HG03039 (cell line): ENCODE data around the gene SYVN1.
"Not testable (repeated sequence)": the region's sequence is repeated elsewhere in the genome, so short reads cannot be mapped to it uniquely, and the experiment has no call there.

Experiments used
- ATAC-seq: cut with Tn5 transposase; IDR thresholded peaks from one replicate; pipeline ENCODE4 v1.9.1; 2021; ENCODE audit warnings: mild to moderate bottlenecking, moderate library complexity; ENCODE audit not compliant: unreplicated experiment

The SYVN1 gene

DNA sequence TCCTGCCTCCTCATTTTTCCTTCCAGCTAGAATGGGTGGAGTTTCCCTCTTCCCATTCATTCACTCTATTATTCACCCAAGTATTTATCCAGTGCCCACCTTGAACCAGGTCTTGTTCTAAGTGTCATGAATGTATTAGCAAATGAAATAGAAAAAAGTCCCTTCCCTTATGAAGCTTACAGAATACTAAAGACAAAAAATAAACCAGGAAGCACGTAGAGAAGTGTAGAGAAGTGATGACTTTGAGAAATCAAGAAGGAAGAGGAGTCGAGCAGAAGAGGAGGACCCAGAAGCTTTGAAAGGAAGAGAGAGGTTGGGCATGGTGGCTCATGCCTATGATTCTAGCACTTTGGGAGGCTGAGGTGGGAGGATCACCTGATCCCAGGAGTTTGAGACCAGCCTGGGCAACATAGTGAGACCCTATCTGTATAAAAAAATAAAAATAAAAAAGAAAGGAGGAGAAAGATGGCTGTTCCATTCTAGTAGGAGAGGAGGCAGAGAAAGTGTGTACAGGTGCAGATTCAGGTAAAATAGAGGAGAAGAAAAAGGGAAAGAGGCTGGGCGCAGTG is 17.1 kb upstream of the SYVN1 start:
- ATAC-seq: no peak

DNA sequence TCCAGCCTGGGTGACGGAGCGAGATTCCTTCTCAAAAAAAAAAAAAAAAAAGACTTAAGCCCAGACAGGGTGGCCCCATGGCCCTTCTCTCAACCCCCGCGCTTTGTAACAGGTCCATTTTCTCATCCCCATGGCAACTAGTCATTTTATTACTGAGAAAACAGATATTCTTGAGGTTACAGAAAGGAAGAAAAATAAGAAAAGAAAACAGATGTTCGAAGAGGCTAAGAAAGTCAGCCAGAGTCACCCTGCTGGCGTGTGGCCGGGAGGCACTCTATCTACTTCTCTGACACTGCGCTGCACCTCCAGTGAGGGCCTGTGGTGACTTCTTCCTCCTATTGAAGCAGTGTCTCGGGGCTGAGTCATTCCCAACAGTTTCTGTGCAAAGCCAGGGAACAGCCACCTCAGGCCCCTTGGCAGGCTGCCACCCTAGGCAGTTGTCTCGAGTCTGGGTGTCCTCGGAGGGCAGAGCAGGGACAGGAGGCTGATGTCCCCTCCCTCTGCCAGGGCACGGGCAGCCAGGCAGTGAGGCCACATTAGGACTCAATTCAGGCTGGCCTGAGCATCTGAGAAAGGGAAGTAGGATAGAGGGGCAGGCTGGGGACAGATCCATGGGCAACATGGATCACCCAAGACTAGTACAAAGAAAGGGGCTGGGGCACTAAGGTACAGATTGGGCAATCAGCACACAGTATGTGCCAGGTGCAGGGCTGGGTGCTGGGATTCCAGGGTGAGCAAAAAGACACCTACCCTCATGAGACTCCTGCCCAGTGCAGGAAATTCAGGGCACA is 16.4 kb upstream of the SYVN1 start:
- ATAC-seq: no peak

DNA sequence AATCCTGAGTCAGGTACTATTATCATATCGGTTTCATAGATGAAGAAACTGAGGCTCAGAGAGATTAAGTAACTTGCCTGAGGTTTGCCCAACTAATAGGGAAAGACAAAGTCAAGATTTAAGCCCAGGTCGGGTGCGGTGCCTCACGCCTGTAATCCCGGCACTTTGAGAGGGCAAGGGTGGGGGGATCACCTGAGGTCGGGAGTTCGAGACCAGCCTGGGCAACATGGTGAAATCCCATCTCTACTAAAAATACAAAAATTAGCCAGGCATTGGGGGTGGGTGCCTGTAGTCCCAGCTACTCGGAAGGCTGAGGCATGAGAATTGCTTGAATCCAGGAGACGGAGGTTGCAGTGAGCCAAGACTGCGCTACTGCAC is 15.8 kb upstream of the SYVN1 start:
- ATAC-seq: not testable (repeated sequence)

DNA sequence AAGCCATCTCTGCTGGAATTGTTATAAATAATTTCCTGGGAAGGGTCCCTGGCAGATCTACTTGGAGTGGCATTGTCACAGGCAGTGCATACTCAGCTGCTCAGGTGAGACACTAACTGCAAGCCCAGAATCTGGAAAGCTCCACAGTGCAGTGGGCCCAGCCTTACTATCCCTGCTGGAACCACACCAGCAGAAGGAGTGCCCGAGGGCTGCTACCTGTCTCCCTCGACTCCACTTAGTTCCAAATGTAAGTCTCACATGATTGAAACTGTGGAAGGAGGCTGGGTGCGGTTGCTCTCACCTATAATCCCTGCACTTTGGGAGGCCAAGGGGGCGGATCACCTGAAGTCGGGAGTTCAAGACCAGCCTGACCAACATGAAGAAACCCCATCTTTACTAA is 14.3 kb upstream of the SYVN1 start:
- no peak for ATAC-seq

DNA sequence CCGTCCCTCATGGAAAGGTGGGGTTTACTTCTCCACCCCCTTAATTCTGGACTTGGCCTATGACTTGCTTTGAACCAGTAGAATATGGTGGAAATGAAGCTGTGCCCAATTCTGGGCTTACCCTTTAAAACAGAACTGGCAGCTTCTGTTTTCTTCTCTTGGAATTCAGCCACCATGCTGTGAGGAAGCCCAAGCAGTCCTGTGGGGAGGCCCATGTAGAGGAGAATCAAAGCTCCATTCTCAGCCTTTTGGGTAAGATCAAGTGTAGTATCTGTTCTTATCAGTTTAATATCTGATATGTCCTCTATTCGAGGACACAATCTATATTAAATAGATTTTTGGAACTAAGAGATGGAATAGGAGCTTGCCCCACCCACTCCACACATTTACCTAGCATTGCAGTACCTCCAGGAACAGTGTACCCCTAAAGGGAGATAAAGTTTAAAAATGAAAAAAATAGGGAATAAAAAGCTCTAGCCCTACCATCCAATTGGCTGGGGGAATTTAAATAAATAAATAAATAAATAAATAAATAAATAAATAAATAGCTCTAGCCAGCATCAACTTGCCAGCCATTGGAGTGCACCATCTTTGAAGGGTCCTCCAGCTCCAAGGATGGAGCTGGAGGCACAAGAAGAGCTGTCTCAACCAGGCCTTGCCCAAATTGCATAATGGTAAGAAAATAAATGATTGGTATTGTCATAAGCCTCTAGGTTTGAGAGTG is 13.2 kb upstream of the SYVN1 start:
- ATAC-seq: no peak

DNA sequence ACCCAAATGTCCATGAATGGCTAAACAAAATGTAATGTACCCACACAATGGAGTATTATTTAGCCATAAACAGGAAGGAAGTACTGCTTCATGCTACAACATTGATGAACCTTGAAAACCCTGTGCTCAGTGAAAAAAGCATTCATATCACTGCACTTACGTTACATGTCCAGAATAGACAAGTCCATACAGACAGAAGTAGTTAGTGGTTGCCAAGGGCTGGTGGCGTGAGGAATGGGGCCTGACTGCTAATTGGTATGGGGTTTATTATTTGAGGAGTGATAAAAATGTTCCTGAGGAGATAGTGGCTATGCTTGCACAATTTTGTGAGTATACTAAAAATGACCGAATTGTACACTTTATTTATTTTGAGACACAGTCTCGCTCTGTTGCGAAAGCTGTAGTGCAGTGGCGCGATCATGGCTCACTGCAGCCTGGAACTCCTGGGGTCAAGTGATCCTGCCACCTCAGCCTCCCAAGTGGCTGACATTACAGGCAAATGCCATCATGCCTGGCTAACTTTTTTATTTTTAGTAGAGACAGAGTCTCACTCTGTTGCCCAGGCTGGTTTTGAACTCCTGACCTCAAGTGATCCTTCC is 7.7 kb upstream of the SYVN1 start:
- ATAC-seq: no peak

DNA sequence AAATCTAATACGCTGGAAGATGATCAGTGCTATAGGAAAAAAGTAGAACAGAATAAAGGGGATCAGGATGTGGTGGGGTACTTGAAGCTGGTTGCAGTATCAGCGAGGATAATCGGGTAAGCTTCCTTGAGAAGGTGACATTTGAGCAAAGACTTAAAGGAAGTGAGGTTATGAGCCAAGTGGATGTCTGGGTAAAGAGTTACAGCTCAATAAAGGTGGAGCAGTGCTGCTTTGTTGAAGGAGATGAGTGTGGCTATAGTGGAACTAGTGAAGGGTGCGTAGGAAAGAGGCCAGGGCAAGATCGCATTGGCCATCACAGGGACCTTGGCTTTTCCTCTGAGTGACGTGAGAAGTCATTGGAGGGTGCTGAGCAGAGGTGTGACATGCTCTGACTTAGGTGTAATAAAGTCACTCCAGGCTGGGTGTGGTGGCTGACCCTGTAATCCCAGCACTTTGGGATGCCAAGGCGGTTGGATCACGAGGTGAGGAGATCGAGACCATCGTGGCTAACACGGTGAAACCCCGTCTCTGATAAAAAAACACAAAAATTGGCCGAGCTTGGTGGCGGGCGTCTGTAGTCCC is 2.3 kb upstream of the SYVN1 start:
- no peak for ATAC-seq

DNA sequence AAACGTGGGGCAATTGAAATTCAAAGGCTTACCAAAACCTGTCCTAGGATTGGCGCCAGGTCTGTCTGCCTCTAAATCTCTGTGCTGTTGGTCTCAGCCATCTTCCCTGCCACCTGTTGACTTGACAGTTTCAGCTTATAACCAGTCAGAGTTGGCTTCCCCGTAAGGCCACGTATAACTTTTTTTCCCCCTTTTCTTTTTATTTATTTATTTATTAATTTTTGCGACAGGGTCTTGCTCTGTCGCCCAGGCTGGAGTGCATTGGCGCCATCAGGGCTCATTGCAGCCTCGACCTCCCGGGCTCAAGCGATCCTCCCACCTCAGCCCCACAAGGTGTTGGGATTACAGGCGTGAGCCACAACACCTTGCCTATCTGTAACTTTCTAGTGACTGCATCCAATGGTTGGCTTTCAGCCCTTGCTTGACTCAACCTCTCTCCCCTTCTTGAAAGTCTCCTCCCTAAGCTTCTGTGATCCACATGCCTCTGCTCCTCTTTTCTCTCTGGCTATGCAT is 1.4 kb upstream of the SYVN1 start:
- no peak for ATAC-seq

DNA sequence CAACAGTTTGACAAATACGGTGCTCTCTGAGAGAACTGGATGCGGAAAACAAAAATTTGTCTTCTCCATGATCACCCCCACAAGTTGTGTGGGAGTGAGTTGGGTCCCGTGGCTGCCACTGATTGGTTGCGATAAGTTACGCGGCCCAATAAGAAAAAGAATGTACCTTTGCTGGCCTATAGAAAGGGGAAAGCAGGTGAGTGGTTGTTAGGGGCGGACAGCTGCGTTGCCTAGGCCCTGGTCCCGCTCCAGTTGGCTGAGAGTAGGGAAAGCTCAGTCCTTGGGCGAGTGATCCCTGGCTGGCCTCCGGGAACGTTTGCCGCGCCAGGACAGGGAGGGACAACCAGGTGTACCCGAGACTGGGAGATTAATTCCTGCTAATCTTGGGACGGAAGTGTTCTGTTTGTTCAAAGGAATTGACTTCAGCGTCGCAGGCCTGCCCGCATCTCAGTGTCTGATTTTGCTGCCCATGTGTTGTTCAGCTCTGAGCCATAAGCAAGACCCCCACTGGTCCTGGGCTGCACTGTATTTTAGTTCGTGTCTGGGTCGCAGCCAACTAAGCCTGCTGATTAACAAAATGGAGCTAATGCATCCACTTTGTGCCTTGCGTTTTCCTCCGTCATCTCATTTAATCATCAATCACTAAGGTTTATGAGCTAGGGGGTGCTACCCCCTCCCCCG is 773 bp upstream of the SYVN1 start:
- peak; percentile 52 for ATAC-seq

DNA sequence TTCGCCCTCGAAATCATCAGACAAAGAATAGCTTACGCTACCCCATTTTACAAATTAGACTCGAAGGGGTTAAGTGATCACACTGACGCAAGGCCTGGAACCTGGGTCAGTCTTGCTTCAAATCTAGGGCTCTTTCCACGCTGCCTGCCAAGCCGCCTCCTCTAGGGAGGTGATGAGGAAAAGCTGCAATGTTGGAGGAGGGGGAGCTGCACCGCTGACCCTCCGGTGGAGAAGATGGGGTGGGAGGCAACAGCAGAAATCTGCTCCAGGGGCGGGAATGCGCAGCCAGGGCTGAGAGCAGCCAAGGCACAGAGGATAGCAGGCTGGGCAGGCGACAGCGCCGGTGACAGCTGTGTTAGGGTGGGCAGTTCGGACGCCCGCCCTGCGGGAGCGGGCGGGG is 595 bp downstream of the SYVN1 start:
- no peak for ATAC-seq

DNA sequence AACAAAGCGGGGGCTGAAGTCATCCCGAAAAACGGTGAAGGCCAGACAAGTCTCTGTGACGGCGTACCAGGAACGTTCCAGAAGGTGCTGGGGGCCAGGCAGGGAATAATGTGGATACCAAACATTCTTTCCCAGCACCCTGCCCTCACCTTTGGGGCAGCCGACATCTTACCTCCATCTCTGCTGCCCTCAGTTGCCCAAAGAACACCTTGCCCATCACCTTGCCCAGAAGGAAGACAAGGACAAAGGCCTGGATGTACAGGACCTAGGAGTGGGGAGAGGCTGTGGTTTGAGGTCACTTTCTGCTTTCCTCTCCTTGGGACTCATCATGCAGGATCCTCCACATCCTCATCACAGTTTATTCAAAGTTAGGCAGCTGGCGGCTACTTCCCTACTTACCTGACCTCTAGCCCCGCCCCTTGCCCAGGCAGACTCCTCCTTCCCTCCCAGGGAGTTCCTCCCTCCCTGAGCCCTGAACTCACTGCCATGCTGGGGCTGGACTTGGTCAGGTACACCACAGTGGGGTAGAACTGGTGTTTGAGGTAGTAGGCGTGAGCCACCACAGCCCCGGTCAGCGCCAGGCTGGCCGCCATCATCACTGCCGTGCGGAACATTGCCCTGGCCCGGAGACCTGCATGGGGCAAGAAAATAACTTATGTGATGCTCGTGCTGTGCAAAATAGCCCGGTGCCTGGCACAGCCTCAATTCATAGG is 1.2 kb downstream of the SYVN1 start:
- ATAC-seq: no peak

DNA sequence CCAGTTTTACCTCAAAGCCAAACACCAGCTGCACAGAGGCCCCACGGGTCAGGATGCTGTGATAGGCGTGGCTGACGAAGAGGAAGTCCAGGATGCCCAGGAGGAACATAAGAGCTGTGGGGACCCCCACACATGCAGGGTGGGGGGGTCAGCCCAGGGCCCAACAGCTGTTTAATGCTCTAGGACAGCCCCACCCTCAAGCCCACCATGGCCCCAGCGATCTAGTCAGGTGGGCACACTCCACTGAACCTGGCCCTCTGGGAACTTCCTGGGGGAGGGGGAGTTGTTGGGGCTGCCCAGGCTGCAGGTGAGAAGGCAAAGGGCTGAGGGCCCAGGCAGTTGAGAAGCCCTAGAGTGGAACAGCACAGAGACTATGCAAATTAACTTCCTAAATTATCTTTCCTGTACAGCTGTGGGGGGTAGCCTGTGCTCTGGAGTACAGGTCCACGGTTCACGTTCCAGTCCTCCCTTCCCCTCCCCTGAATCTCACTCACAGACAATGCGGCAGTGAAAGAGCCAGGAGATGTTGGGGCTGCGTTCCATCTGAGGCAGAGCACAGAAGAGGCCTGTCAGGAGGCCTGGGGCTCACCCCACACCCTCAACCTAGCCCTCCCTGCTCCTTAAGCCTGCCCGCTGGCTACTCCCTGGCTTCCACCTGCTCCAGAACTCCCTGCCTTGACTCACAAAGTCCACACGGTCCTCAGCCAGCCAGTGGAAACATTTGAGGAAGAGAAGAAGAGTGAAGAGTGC is 1.9 kb downstream of the SYVN1 start:
- no peak for ATAC-seq

DNA sequence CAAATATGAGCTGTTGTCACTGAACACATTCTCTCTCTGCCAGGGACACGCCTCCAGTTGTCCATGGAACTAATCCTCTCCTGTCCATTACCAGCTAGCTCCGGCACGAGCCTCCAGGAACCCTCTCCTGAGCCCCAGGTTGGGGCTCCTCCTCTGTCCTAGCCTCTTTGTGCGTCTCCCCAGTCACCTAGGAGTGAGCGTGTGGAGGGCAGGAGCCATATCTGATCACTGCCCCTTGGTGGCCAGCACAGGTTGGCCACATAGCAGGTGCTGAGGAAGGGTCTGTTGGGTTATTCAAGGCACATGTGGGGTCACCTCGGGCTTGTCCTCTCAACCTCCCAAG is 2.5 kb downstream of the SYVN1 start:
- no peak for ATAC-seq

DNA sequence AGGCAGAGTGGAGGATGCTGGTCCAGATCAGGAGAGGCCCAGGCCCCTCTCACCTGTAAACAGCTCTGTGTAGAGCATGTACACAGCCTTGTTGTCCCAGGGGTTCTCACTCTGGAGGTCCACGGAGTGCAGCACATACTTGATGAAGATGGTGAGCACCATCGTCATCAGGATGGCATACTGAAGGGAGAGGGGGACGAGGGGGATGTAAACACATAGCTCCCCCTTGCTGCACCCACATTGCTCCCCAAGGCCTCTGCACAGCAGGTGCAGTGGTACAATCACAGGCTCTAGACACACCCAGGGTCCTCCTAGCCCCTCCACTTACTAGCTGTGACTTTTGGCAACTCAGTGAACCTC is 2.9 kb downstream of the SYVN1 start:
- ATAC-seq: no peak

DNA sequence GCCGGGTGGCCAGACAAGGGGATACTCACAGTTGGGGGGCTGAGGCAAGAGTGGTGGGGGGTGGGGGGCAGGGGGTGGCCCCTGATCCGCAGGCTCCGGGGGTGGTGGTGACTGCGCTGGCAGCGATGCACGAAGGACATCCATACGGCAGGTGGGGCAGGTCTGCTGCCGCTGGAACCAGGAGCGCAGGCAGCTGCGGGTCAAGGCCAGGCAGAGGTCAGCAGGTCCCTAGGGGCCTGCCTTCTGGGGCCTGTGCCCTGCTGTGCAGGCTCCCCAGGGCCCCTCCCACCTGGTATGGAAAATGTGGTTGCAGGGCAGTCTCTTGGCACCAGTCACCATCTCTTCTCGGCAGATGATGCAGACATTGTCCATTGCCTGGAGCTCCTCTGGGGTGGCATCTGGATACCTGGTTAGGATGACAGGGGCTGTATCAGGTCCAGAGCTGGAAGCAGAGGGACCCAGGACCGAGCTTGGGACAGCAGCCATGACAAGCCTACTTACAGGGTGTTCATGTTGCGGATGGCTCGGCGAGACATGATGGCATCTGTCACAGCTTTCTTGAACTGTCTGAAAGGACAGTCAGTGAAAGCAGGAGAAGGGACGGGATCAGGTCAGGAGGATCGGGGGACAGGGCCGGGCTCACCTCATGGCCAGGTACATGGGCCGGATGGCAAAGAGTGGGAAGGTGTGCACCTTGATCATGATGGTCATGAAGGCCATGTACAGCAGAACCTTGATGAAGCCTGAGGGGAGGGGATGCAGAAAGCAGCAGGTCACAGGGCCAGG is 3.5 kb downstream of the SYVN1 start:
- no peak for ATAC-seq

DNA sequence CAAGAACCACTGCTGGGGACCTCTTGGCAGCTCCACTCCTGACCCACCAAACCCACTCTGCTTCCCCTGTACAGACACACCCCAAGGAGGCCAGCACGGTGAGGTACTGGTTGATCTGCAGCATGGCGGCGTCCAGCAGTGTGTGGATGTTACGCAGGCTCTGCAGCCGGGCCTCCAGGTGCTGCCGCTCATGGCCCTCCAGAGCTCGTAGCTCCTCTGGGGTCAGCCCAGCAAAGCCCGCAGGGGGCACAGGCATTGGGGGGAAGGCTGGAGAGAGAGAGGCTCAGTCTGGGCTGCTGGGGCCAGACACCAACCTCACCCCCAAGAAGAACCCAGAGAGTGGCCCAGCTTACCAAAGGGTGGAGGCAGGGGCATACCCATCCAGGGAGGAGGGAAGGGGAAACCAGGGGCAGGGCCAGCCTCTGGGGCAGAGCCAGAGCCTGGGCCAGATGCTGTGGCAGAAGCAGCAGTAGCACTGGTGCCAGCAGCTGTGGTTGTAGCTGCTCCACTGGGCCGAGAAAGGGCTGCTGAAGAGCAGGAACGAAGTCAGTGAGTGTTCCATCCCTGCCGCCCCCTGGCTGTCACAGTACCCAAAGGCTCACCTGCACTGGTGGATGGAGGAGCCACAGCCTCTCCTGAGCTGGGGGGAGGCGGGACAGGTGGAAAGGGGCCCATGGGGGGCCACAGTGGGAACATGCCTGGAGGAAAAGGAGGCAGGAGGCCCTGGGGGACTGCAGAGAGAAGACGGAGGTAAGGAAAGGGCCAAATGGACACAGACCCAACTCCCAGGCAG is 4.5 kb downstream of the SYVN1 start:
- ATAC-seq: no peak

DNA sequence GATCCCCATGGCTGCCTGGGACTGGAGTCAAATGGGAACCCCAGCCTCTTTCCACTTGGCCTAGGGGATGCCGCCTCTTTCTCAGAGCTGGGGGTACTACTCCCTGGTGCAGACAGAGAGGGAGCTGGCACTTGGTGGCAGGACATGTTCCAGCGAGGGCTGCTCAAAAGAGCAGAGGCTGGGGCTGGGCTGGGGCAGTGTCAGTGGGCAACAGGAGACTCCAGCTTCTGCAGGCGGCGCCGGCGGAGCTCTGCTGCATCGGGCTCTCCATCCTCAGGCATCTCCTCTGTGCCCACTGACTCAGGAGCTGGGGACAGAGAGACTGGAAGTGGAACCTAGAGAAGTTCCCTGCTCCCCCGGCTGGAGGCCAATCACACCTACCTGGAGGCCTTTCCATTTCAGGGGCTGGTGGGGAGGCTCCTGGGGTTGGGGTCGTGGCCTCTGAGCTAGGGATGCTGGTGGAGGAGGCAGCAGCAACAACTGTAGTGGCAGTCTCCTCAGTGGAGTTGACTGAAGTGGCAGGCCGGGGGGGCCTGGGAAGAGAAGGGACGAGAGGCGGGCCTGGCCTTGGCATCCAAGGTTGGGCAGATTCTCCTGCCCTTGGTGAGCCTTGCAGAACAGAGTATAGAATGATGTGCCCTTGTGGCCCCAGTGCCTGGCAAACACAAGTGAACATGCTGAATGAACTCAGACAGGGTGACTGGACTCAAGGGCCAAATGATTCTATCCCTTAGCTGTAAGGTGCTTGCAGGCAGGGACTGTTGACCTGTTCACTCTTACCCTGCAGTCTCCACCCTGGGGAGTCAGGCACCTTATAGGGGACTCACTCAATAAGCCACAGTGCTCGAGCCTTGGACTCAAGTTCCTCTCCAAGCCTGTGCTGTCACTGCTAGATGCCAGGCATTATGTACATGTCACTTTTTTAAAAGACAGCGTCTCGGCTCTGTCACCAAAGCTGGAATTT is 5.9 kb downstream of the SYVN1 start:
- ATAC-seq: no peak
